ENCODE measurements around the gene FAM83B.

Gene FAM83B

GRCh38 chr6:54864272-54864671 is 17.7 kb downstream of the FAM83B start:
- H3K4me3 ChIP-seq (ENCODE audit: low read depth, low read length), result no peak overlapping the region
- H3K27ac ChIP-seq (ENCODE audit: extremely low read depth, low read depth, low read length), result no peak overlapping the region
- H3K9me3 ChIP-seq (ENCODE audit: control insufficient read depth, insufficient read depth, low read depth, low read length), result no peaks in the 10 kb centered on the region
- H3K4me1 ChIP-seq (ENCODE audit: control insufficient read depth, insufficient read depth, low read length), result peaks cover 10% of the 10 kb centered on the region; the same call in 1 of the 2 replicates
- CTCF ChIA-PET, result interaction anchor here (1.0 to 1.1 kb wide), 2 partner anchors 15 kb away, joined by 3 read pairs; no protein-coding TSS in a partner anchor
- POLR2A ChIA-PET, result no interaction called here
- no peaks in the 10 kb centered on the region for H3K36me3 ChIP-seq (ENCODE audit: control insufficient read depth in 2 of 2, insufficient read depth in 1 of 2, low read length in 2 of 2)
- no peak for TF ChIP-seq ZNF768 (tag by site-specific recombination; IDR thresholded peaks at IDR 0.05)
- 0 out of 2 replicates have a peak, but pooled peaks have one; percentile 14 for TF ChIP-seq ZBTB8A (tag by site-specific recombination; IDR thresholded peaks at IDR 0.05)
- TF ChIP-seq, protein P1, sequence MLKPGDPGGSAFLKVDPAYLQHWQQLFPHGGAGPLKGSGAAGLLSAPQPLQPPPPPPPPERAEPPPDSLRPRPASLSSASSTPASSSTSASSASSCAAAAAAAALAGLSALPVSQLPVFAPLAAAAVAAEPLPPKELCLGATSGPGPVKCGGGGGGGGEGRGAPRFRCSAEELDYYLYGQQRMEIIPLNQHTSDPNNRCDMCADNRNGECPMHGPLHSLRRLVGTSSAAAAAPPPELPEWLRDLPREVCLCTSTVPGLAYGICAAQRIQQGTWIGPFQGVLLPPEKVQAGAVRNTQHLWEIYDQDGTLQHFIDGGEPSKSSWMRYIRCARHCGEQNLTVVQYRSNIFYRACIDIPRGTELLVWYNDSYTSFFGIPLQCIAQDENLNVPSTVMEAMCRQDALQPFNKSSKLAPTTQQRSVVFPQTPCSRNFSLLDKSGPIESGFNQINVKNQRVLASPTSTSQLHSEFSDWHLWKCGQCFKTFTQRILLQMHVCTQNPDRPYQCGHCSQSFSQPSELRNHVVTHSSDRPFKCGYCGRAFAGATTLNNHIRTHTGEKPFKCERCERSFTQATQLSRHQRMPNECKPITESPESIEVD (tag by site-specific recombination; IDR thresholded peaks at IDR 0.05), result peak; percentile 59
- TF ChIP-seq, protein P2, sequence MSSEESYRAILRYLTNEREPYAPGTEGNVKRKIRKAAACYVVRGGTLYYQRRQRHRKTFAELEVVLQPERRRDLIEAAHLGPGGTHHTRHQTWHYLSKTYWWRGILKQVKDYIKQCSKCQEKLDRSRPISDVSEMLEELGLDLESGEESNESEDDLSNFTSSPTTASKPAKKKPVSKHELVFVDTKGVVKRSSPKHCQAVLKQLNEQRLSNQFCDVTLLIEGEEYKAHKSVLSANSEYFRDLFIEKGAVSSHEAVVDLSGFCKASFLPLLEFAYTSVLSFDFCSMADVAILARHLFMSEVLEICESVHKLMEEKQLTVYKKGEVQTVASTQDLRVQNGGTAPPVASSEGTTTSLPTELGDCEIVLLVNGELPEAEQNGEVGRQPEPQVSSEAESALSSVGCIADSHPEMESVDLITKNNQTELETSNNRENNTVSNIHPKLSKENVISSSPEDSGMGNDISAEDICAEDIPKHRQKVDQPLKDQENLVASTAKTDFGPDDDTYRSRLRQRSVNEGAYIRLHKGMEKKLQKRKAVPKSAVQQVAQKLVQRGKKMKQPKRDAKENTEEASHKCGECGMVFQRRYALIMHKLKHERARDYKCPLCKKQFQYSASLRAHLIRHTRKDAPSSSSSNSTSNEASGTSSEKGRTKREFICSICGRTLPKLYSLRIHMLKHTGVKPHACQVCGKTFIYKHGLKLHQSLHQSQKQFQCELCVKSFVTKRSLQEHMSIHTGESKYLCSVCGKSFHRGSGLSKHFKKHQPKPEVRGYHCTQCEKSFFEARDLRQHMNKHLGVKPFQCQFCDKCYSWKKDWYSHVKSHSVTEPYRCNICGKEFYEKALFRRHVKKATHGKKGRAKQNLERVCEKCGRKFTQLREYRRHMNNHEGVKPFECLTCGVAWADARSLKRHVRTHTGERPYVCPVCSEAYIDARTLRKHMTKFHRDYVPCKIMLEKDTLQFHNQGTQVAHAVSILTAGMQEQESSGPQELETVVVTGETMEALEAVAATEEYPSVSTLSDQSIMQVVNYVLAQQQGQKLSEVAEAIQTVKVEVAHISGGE (tag by site-specific recombination; conservative IDR thresholded peaks at IDR 0.05; ENCODE audit: low read depth), result no peak
- TF ChIP-seq ZNF629 (tag by site-specific recombination; IDR thresholded peaks at IDR 0.05), result peak; percentile 71
- TF ChIP-seq SCRT1 (tag by site-specific recombination; IDR thresholded peaks at IDR 0.05; ENCODE audit: borderline replicate concordance), result no peak
- 0 out of 2 replicates have a peak, but pooled peaks have one; percentile 17 for TF ChIP-seq WT1 (tag by site-specific recombination; IDR thresholded peaks at IDR 0.05)
- TF ChIP-seq ZBTB20 (tag by site-specific recombination; IDR thresholded peaks at IDR 0.05), result peak; percentile 20; the same call in 1 of the 2 replicates
- no peak for TF ChIP-seq ZBTB7A (tag by site-specific recombination; IDR thresholded peaks at IDR 0.05; ENCODE audit: low read depth)
- TF ChIP-seq ZBTB21 (tag by site-specific recombination; IDR thresholded peaks at IDR 0.05), result no peak
- TF ChIP-seq KLF8 (tag by site-specific recombination; IDR thresholded peaks at IDR 0.05), result peak; percentile 22; the same call in 1 of the 2 replicates
- peak; percentile 29; the same call in 1 of the 2 replicates for TF ChIP-seq ZBTB17 (tag by site-specific recombination; IDR thresholded peaks at IDR 0.05)
- TF ChIP-seq, protein P3, sequence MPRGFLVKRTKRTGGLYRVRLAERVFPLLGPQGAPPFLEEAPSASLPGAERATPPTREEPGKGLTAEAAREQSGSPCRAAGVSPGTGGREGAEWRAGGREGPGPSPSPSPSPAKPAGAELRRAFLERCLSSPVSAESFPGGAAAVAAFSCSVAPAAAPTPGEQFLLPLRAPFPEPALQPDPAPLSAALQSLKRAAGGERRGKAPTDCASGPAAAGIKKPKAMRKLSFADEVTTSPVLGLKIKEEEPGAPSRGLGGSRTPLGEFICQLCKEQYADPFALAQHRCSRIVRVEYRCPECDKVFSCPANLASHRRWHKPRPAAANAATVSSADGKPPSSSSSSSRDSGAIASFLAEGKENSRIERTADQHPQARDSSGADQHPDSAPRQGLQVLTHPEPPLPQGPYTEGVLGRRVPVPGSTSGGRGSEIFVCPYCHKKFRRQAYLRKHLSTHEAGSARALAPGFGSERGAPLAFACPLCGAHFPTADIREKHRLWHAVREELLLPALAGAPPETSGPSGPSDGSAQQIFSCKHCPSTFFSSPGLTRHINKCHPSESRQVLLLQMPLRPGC (tag by site-specific recombination; IDR thresholded peaks at IDR 0.05), result peak; percentile 58; the same call in 1 of the 2 replicates
- TF ChIP-seq ZNF121 (tag by site-specific recombination; IDR thresholded peaks at IDR 0.05), result no peak
- peak; percentile 54; the same call in 1 of the 2 replicates for TF ChIP-seq OSR2 (tag by site-specific recombination; IDR thresholded peaks at IDR 0.05)

GRCh38 chr6:54865091-54865631 is 18.6 kb downstream of the FAM83B start:
- ChIA-PET CTCF (interaction anchor here (1.0 kb wide), 1 partner anchor 15 kb away, joined by 3 read pairs; no protein-coding TSS in a partner anchor), POLR2A (no interaction called here)
- H3K4me1 ChIP-seq (ENCODE audit: control insufficient read depth, insufficient read depth, low read length), result peaks cover 10% of the 10 kb centered on the region; the same call in 1 of the 2 replicates
- no peak overlapping the region for H3K27ac ChIP-seq (ENCODE audit: extremely low read depth, low read depth, low read length)
- no peaks in the 10 kb centered on the region for H3K9me3 ChIP-seq (ENCODE audit: control insufficient read depth, insufficient read depth, low read depth, low read length)
- no peaks in the 10 kb centered on the region for H3K36me3 ChIP-seq (ENCODE audit: control insufficient read depth in 2 of 2, insufficient read depth in 1 of 2, low read length in 2 of 2)
- no peak overlapping the region for H3K4me3 ChIP-seq (ENCODE audit: low read depth, low read length)
- TF ChIP-seq, protein P4, sequence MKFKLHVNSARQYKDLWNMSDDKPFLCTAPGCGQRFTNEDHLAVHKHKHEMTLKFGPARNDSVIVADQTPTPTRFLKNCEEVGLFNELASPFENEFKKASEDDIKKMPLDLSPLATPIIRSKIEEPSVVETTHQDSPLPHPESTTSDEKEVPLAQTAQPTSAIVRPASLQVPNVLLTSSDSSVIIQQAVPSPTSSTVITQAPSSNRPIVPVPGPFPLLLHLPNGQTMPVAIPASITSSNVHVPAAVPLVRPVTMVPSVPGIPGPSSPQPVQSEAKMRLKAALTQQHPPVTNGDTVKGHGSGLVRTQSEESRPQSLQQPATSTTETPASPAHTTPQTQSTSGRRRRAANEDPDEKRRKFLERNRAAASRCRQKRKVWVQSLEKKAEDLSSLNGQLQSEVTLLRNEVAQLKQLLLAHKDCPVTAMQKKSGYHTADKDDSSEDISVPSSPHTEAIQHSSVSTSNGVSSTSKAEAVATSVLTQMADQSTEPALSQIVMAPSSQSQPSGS (tag by site-specific recombination; IDR thresholded peaks at IDR 0.05; ENCODE audit: low read depth), result peak; percentile 72
- TF ChIP-seq, protein P5, sequence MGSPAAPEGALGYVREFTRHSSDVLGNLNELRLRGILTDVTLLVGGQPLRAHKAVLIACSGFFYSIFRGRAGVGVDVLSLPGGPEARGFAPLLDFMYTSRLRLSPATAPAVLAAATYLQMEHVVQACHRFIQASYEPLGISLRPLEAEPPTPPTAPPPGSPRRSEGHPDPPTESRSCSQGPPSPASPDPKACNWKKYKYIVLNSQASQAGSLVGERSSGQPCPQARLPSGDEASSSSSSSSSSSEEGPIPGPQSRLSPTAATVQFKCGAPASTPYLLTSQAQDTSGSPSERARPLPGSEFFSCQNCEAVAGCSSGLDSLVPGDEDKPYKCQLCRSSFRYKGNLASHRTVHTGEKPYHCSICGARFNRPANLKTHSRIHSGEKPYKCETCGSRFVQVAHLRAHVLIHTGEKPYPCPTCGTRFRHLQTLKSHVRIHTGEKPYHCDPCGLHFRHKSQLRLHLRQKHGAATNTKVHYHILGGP (tag by site-specific recombination; IDR thresholded peaks at IDR 0.05), result no peak
- TF ChIP-seq GFI1B (tag by site-specific recombination; IDR thresholded peaks at IDR 0.05), result 0 out of 2 replicates have a peak, but pooled peaks have one; percentile 20
- TF ChIP-seq ZSCAN30 (tag by site-specific recombination; IDR thresholded peaks at IDR 0.05), result no peak
- no peak for TF ChIP-seq ZNF37A (tag by site-specific recombination; IDR thresholded peaks at IDR 0.05)
- TF ChIP-seq ZNF600 (tag by site-specific recombination; IDR thresholded peaks at IDR 0.05), result 0 out of 2 replicates have a peak, but pooled peaks have one; percentile 40
- TF ChIP-seq ZNF585B (tag by site-specific recombination; IDR thresholded peaks at IDR 0.05), result no peak
- peak; percentile 36; the same call in 1 of the 2 replicates for TF ChIP-seq TRIM28 (IDR thresholded peaks at IDR 0.05; ENCODE audit: borderline replicate concordance, low read length)
- TF ChIP-seq ZNF629 (tag by site-specific recombination; IDR thresholded peaks at IDR 0.05), result peak; percentile 74

Data from HEK293 (cell line).